ENCODE results near the gene NSRP1.
A peak's percentile ranks its signal among the peaks of the same experiment; 100 is the strongest.
"Not testable (repeated sequence)": the region's sequence is repeated elsewhere in the genome, so short reads cannot be mapped to it uniquely, and the experiment has no call there.

The NSRP1 gene

GRCh38 chr17:30116661-30117551 lies at the start of gene NSRP1:
NSRP1 (plus strand) TSS chr17:30116816; CDS start chr17:30116844, 28 bp downstream.
- DNase-seq = peak; percentile 95

GRCh38 chr17:30068465-30068864 lies 48.2 kb upstream of the NSRP1 start:
- DNase-seq = no peak

- no peak for DNase-seq
Observed at GRCh38 chr17:30074254-30074653, 42.4 kb upstream of the NSRP1 start.

- DNase-seq = no peak
Observed at GRCh38 chr17:30074730-30075129, 41.9 kb upstream of the NSRP1 start.

- DNase-seq = no peak
Observed at GRCh38 chr17:30082773-30083172, 33.8 kb upstream of the NSRP1 start.

GRCh38 chr17:30084788-30085187 lies 31.8 kb upstream of the NSRP1 start:
- no peak for DNase-seq

GRCh38 chr17:30086896-30087295 lies 29.7 kb upstream of the NSRP1 start:
- no peak for DNase-seq

- DNase-seq = not testable (repeated sequence)
Observed at GRCh38 chr17:30087431-30087830, 29.2 kb upstream of the NSRP1 start.

- no peak for DNase-seq
Observed at GRCh38 chr17:30091121-30091670, 25.4 kb upstream of the NSRP1 start.

GRCh38 chr17:30091771-30092170 lies 24.8 kb upstream of the NSRP1 start:
- DNase-seq = no peak

- DNase-seq = no peak
Observed at GRCh38 chr17:30092886-30093285, 23.7 kb upstream of the NSRP1 start.

- DNase-seq = peak; percentile 26
Observed at GRCh38 chr17:30093463-30094147, 23.0 kb upstream of the NSRP1 start.

GRCh38 chr17:30095507-30096244 lies 20.9 kb upstream of the NSRP1 start:
- no peak for DNase-seq

GRCh38 chr17:30101686-30102390 lies 14.8 kb upstream of the NSRP1 start:
- DNase-seq = no peak

GRCh38 chr17:30103921-30104320 lies 12.7 kb upstream of the NSRP1 start:
- no peak for DNase-seq

- peak; percentile 68 for DNase-seq
Observed at GRCh38 chr17:30104575-30105339, 11.9 kb upstream of the NSRP1 start.

GRCh38 chr17:30112794-30113193 lies 3.8 kb upstream of the NSRP1 start:
- DNase-seq = no peak

GRCh38 chr17:30113213-30113612 lies 3.4 kb upstream of the NSRP1 start:
- DNase-seq = no peak

- DNase-seq = no peak
Observed at GRCh38 chr17:30116345-30116660, 313 bp upstream of the NSRP1 start.

- no peak for DNase-seq
Observed at GRCh38 chr17:30117675-30118081, 1.1 kb downstream of the NSRP1 start.

- not testable (repeated sequence) for DNase-seq
Observed at GRCh38 chr17:30118635-30119034, 2.0 kb downstream of the NSRP1 start.

GRCh38 chr17:30124273-30124796 lies 7.7 kb downstream of the NSRP1 start:
- no peak for DNase-seq

Data from activated CD8-positive, alpha-beta memory T cell treated with anti-CD3 and anti-CD28 coated beads, Interleukin-2, amount 50 U/mL, for 4 hours (primary cell).